GM12878 (cell line): ENCODE measurements around the gene LRRC61. TPM values are rescaled to one million over a fixed set of nuclear protein-coding genes. Genes with fewer than 3 reads are reported as not detected.
A peak's percentile ranks its signal among the peaks of the same experiment; 100 is the strongest.

Experiments
- ATAC-seq: fragments of 200-7000 bp; cut with Tn5 transposase; 3 replicates; pipeline ENCODE4 v1.9.1; 2020; ENCODE audit warnings: mild to moderate bottlenecking, moderate library complexity
- BruUV-seq: library from RNA; stranded (reverse); fragments of 400-500 nt; replicated peaks from 2 replicates; lab custom pipeline; 2021; lab: Mats Ljungman, UMichigan
- CTCF ChIA-PET: fragments of 300-600 bp; sonication (Branson Sonifier 250); formaldehyde crosslinking; extraction: SDS; loops from one replicate; lab custom pipeline; 2021; ENCODE audit warnings: inconsistent platforms; lab: Yijun Ruan, JAX
- POLR2A ChIA-PET: fragments of 350-600 bp; formaldehyde crosslinking; extraction: SDS; loops from one replicate; lab custom pipeline; 2021; ENCODE audit warnings: inconsistent platforms; lab: Charles Lee
- RAD21 ChIA-PET: fragments of 300-600 bp; sonication (Branson Sonifier 250); formaldehyde crosslinking; loops from one replicate; lab custom pipeline; 2023; ENCODE audit warnings: antibody characterized with exemption; ENCODE audit not compliant: unreplicated experiment; lab: Charles Lee
- SMC1A ChIA-PET: fragments of 300-600 bp; sonication (Branson Sonifier 250); formaldehyde crosslinking; loops from one replicate; lab custom pipeline; 2023; ENCODE audit not compliant: unreplicated experiment, uncharacterized antibody; lab: Charles Lee
- DNase-seq: peaks from one replicate; pipeline ENCODE4 v3.0.0-alpha.2; 2011; ENCODE audit warnings: low read depth, low spot score
- FAIRE-seq: peaks from 3 replicates; lab custom pipeline; 2011; peaks lifted over from hg19 to GRCh38; lab: Jason Lieb, UNC
- H2AFZ ChIP-seq: 2 replicates; pipeline ENCODE4 v1.6.0; 2011; ENCODE audit warnings: low read depth, low read length, control low read depth; ENCODE audit not compliant: control insufficient read depth
- H3K27ac ChIP-seq: 2 replicates; pipeline ENCODE4 v1.5.1; 2011; ENCODE audit warnings: control low read depth; ENCODE audit not compliant: control insufficient read depth, insufficient read depth
- H3K27me3 ChIP-seq, 2 experiments: replicated peaks in 1 of 2; 2 replicates each; pipeline versions ENCODE4 v1.6.0 to v1.6.1; 2011; ENCODE audit warnings: low read length in 1 of 2; ENCODE audit not compliant: control insufficient read depth in 2 of 2, insufficient read depth in 2 of 2
- H3K36me3 ChIP-seq, 2 experiments: 2 replicates each; pipeline ENCODE4 v1.5.1; 2011; ENCODE audit warnings: low read length in 1 of 2; ENCODE audit not compliant: control insufficient read depth in 2 of 2, insufficient read depth in 2 of 2
- H3K4me1 ChIP-seq: 2 replicates; pipeline ENCODE4 v1.6.1; 2011; ENCODE audit warnings: mild to moderate bottlenecking, low read length, moderate library complexity, mixed read lengths; ENCODE audit not compliant: control insufficient read depth, insufficient read depth
- H3K4me2 ChIP-seq: 2 replicates; pipeline ENCODE4 v1.6.0; 2011; ENCODE audit warnings: control low read depth; ENCODE audit not compliant: control insufficient read depth, insufficient read depth
- H3K4me3 ChIP-seq: fragments of 200-600 bp; sonication (generic); 2 replicates; pipeline ENCODE4 v1.5.1; 2016
- H3K79me2 ChIP-seq: 2 replicates; pipeline ENCODE4 v1.6.0; 2011; ENCODE audit warnings: low read length; ENCODE audit not compliant: control insufficient read depth, insufficient read depth
- H3K9ac ChIP-seq: 2 replicates; pipeline ENCODE4 v1.8.0; 2011; ENCODE audit warnings: low read length, control low read depth, mixed read lengths; ENCODE audit not compliant: control insufficient read depth, insufficient read depth
- H3K9me3 ChIP-seq: replicated peaks from 3 replicates; pipeline ENCODE4 v1.5.1; 2011; ENCODE audit warnings: mild to moderate bottlenecking, low read length; ENCODE audit not compliant: control insufficient read depth, insufficient read depth
- H4K20me1 ChIP-seq: 2 replicates; pipeline ENCODE4 v1.6.0; 2011; ENCODE audit not compliant: control insufficient read depth, insufficient read depth
- BHLHE40 ChIP-seq, 2 experiments: fragments of 450-650 bp in 1 of 2; IDR thresholded peaks; 2 replicates each; pipeline ENCODE4 v1.6.1; 2011 to 2017; ENCODE audit warnings: low read depth in 2 of 2, borderline replicate concordance in 1 of 2, improper control_type of control experiment in 1 of 2, low read length in 1 of 2, mild to moderate bottlenecking in 1 of 2
- CBFB ChIP-seq: IDR thresholded peaks from 2 replicates; pipeline ENCODE4 v1.6.1; 2016; ENCODE audit warnings: antibody characterized with exemption, low read depth
- CHD1 ChIP-seq: IDR thresholded peaks from 2 replicates; pipeline ENCODE4 v1.6.1; 2012; ENCODE audit warnings: low read depth, low read length, improper control_type of control experiment
- DPF2 ChIP-seq: fragments of 450-650 bp; IDR thresholded peaks from 2 replicates; pipeline ENCODE4 v1.6.1; 2017; ENCODE audit warnings: mild to moderate bottlenecking
- JUNB ChIP-seq: IDR thresholded peaks from 2 replicates; pipeline ENCODE4 v1.6.1; 2016; ENCODE audit warnings: antibody characterized with exemption, mild to moderate bottlenecking
- RCOR1 ChIP-seq: conservative IDR thresholded peaks from 2 replicates; pipeline ENCODE4 v1.6.1; 2012; ENCODE audit warnings: low read depth, low read length, improper control_type of control experiment
- SMARCA5 ChIP-seq: fragments of 450-650 bp; IDR thresholded peaks from 2 replicates; pipeline ENCODE4 v1.6.1; 2017; ENCODE audit warnings: mild to moderate bottlenecking
- SPI1 ChIP-seq: IDR thresholded peaks from 2 replicates; pipeline ENCODE4 v1.6.1; 2011; ENCODE audit warnings: low read depth, mild to moderate bottlenecking, low read length, moderate library complexity, borderline replicate concordance; ENCODE audit not compliant: insufficient read depth
- WGBS: methylation state at CpG from one replicate; pipeline ENCODE4 v1.1.6; 2016; ENCODE audit warnings: low lambda C conversion rate; ENCODE audit not compliant: insufficient replicate concordance, insufficient coverage; ENCODE audit errors: missing lambda C conversion rate; 5-methylcytosine and 5-hydroxymethylcytosine counted together
- in situ Hi-C: fragments of 300-500 bp; cut with MboI; formaldehyde crosslinking; loops from 9 replicates; pipeline ENCODE4 v1.14.3; 2018; ENCODE audit warnings: mixed read lengths
- intact Hi-C: fragments of 100-400 bp; cut with micrococcal nuclease; formaldehyde crosslinking; loops from one replicate; pipeline ENCODE4 v1.14.2; 2022; ENCODE audit not compliant: unreplicated experiment
- polyA plus RNA-seq, 11 experiments: library from polyadenylated mRNA; depleted of rRNA in 4 of 11; unstranded in 6 of 11; stranded (reverse) in 5 of 11; fragments of >200 nt; fragmentation: Nextera tagmentation in 4 of 11; fragmentation: Illumina TruSeq in 1 of 11; extraction: Ambion mirVana in 4 of 11; extraction: Trizol in 1 of 11; gene quantifications; 1 replicate in 1 of 11; 2 replicates in 10 of 11; pipeline versions ENCODE4 v1.2.1 to v1.2.3, GENCODE V29; 2011 to 2016; ENCODE audit warnings: inconsistent platforms in 2 of 11, missing spikeins in 2 of 11, low read depth in 1 of 11
- total RNA-seq, 4 experiments: library from RNA; depleted of rRNA in 3 of 4; stranded (reverse); fragments of >200 nt in 3 of 4; fragmentation: Illumina TruSeq in 1 of 4; extraction: Trizol in 1 of 4; gene quantifications; 2 replicates each; pipeline versions ENCODE4 v1.2.1 to v1.2.3, GENCODE V29; 2013 to 2021
- TF ChIP-seq, protein P1 (sequence below): IDR thresholded peaks from 2 replicates; pipeline ENCODE4 v1.6.1; 2012; ENCODE audit warnings: mild to moderate bottlenecking, low read depth, low read length
- TF ChIP-seq, protein P2 (sequence below): IDR thresholded peaks from 2 replicates; pipeline ENCODE4 v1.6.1; 2011; ENCODE audit warnings: low read depth, mild to moderate bottlenecking, low read length, moderate library complexity, borderline replicate concordance; ENCODE audit errors: extremely low read depth
- TF ChIP-seq, protein P3 (sequence below), 3 experiments: IDR thresholded peaks in 2 of 3; conservative IDR thresholded peaks in 1 of 3; 2 replicates each; pipeline ENCODE4 v1.5.1; 2011; ENCODE audit warnings: low read depth in 3 of 3, low read length in 3 of 3, mild to moderate bottlenecking in 3 of 3, control low read depth in 2 of 3, moderate library complexity in 2 of 3, inconsistent platforms in 1 of 3, mixed read lengths in 1 of 3; ENCODE audit not compliant: control insufficient read depth in 2 of 3, insufficient read depth in 1 of 3; ENCODE audit errors: extremely low read depth in 1 of 3

Gene LRRC61
- total and polyA plus RNA-seq, 10 of the 15 experiments (the other 5 are each of a cell fraction or from before 2014, with no cell fraction given) = 1.4 to 54.2 (median 21.8) TPM

DNA sequence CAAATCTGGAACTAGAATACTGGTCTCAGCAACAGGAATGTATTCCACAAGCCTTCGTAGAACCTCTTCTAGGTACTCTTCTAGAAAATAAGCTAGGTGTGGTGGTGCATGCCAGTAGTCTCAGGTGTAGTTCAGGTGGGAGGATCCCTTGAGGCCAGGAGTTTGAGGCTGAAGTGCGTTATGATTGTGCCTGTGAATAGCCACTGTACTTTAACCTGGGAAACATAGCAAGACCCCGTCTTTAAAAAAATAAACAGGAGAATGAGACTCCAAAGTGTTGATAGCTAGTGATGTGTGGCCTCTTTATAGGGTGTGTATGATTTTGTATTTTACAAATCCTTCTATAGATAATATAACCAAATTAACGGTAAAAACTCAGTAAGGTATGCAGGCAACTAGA is 54.5 kb downstream of the LRRC61 start (continued):
- TF ChIP-seq, protein P1, sequence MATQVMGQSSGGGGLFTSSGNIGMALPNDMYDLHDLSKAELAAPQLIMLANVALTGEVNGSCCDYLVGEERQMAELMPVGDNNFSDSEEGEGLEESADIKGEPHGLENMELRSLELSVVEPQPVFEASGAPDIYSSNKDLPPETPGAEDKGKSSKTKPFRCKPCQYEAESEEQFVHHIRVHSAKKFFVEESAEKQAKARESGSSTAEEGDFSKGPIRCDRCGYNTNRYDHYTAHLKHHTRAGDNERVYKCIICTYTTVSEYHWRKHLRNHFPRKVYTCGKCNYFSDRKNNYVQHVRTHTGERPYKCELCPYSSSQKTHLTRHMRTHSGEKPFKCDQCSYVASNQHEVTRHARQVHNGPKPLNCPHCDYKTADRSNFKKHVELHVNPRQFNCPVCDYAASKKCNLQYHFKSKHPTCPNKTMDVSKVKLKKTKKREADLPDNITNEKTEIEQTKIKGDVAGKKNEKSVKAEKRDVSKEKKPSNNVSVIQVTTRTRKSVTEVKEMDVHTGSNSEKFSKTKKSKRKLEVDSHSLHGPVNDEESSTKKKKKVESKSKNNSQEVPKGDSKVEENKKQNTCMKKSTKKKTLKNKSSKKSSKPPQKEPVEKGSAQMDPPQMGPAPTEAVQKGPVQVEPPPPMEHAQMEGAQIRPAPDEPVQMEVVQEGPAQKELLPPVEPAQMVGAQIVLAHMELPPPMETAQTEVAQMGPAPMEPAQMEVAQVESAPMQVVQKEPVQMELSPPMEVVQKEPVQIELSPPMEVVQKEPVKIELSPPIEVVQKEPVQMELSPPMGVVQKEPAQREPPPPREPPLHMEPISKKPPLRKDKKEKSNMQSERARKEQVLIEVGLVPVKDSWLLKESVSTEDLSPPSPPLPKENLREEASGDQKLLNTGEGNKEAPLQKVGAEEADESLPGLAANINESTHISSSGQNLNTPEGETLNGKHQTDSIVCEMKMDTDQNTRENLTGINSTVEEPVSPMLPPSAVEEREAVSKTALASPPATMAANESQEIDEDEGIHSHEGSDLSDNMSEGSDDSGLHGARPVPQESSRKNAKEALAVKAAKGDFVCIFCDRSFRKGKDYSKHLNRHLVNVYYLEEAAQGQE = no peak
- TF ChIP-seq JUNB (no peak), DPF2 (no peak), RCOR1 (no peak), CHD1 (no peak)
- TF ChIP-seq, protein P2, sequence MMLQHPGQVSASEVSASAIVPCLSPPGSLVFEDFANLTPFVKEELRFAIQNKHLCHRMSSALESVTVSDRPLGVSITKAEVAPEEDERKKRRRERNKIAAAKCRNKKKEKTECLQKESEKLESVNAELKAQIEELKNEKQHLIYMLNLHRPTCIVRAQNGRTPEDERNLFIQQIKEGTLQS = no peak
- TF ChIP-seq, all 136 proteins: peak for 0

DNA sequence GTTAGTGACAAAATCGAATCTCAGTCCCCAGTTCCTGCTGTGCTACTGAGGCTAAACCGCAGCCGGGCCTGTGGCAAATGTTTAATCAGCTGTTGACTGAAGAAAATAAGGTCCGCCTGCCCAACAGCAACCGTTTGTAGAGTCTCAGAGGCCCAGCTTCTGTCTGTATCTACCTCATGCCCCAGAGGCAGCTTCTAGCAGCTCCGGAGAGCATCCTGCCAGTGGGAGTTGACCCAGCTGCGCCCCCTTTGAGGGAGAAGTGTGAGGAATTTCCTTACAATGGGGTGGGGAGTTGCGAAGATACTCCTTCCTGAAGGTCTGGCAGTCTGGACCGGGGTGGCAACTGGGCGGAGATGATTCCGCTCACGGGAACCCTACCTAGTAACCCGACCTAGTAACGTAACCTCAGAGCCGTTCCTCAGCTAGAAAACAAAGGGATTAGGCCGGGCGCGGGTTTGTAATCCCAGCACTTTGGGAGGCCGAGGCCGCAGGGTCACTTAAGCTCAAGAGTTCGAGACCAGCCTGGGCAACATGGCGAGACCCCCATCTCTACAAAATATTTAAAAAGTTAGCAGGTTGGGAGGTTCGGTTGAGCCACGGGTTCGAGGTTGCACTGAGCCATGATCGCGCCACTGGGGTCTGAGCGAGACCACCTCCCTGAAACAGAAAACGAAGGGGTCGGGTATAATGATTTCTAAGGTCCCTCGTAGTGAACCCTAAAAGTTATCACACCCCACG is 55.1 kb downstream of the LRRC61 start:
- Histone ChIP-seq H3K36me3 (peaks cover 4 to 6% of the 10 kb centered on the region in 2 experiments; a peak in 2 of 4 replicates), H3K27me3 (no peaks in the 10 kb centered on the region), H3K27ac (peak overlapping the region; percentile 97), H2AFZ (peak overlapping the region; percentile 24; the same call in 1 of the 2 replicates), H3K79me2 (peaks cover 57% of the 10 kb centered on the region), H3K9ac (peak overlapping the region; percentile 96), H4K20me1 (no peaks in the 10 kb centered on the region; the same call in 1 of the 2 replicates), H3K4me2 (peak overlapping the region; percentile 95), H3K4me3 (peak overlapping the region; percentile 99), H3K9me3 (no peaks in the 10 kb centered on the region), H3K4me1 (peaks cover 73% of the 10 kb centered on the region)
- DNase-seq = no peak
- CTCF ChIA-PET = interaction anchor here (1.0 to 2.2 kb wide), 11 partner anchors 9 to 55 kb away, joined by 3 to 18 read pairs (median 7); partner anchors contain the start of gene REPIN1
- BruUV-seq = TSS peak; percentile 93
- ATAC-seq = peak; percentile 9
- intact Hi-C loops = loop anchor here (5.0 kb wide), 1 partner anchor 289 kb away; no protein-coding TSS in a partner anchor
- SMC1A ChIA-PET = interaction anchor here (1.1 to 2.2 kb wide), 13 partner anchors 11 to 59 kb away, joined by 3 to 41 read pairs (median 6); partner anchors contain the start of gene REPIN1
- in situ Hi-C loops = no loop called here
- RAD21 ChIA-PET = interaction anchor here (0.9 to 2.2 kb wide), 10 partner anchors 10 to 55 kb away, joined by 3 to 45 read pairs (median 5); partner anchors contain the start of genes ACTR3C, LRRC61 and REPIN1
- POLR2A ChIA-PET = interaction anchor here (0.7 to 6.2 kb wide), 16 partner anchors 9 to 57 kb away, joined by 3 to 89 read pairs (median 6); partner anchors contain the start of genes LRRC61 and REPIN1
- WGBS = 7% methylated on average over 32 of the region's 32 CpGs
- no peak for FAIRE-seq
- TF ChIP-seq, protein P3, sequence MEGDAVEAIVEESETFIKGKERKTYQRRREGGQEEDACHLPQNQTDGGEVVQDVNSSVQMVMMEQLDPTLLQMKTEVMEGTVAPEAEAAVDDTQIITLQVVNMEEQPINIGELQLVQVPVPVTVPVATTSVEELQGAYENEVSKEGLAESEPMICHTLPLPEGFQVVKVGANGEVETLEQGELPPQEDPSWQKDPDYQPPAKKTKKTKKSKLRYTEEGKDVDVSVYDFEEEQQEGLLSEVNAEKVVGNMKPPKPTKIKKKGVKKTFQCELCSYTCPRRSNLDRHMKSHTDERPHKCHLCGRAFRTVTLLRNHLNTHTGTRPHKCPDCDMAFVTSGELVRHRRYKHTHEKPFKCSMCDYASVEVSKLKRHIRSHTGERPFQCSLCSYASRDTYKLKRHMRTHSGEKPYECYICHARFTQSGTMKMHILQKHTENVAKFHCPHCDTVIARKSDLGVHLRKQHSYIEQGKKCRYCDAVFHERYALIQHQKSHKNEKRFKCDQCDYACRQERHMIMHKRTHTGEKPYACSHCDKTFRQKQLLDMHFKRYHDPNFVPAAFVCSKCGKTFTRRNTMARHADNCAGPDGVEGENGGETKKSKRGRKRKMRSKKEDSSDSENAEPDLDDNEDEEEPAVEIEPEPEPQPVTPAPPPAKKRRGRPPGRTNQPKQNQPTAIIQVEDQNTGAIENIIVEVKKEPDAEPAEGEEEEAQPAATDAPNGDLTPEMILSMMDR (IDR thresholded peaks at IDR 0.05 in 2 of 3, conservative IDR thresholded peaks at IDR 0.05 in 1 of 3; ENCODE audit: control insufficient read depth in 2 of 3, extremely low read depth in 1 of 3, insufficient read depth in 1 of 3, low read depth in 3 of 3, low read length in 3 of 3) = peak in 2 of 3 experiments; percentile 16 to 41; a peak in 3 of 6 replicates
- TF ChIP-seq SPI1 (peak; percentile 23; the same call in 1 of the 2 replicates), BHLHE40 (IDR thresholded peaks at IDR 0.05; ENCODE audit: borderline replicate concordance in 1 of 2, low read depth in 2 of 2, low read length in 1 of 2) (peak in 1 of 2 experiments; percentile 28; a peak in 1 of 4 replicates), SMARCA5 (peak; percentile 59; the same call in 1 of the 2 replicates), CBFB (peak; percentile 41; the same call in 1 of the 2 replicates)
